GM23338 (cell line): Measurements from ENCODE around the gene SMC1A. TPM values are rescaled to one million over a fixed set of nuclear protein-coding genes. Genes with fewer than 3 reads are reported as not detected.
"Not testable (repeated sequence)": the region's sequence is repeated elsewhere in the genome, so short reads cannot be mapped to it uniquely, and the experiment has no call there.

Experiments
- ATAC-seq: fragments of 200-7000 bp; cut with Tn5 transposase; 3 replicates; pipeline ENCODE4 v1.9.1; 2020
- DNase-seq: peaks from one replicate; pipeline ENCODE4 v3.0.0-alpha.2; 2015; ENCODE audit warnings: low spot score
- H2AFZ ChIP-seq: fragments of 200-600 bp; sonication (generic); 2 replicates; pipeline ENCODE4 v1.8.0; 2016; ENCODE audit warnings: antibody characterized with exemption, mild to moderate bottlenecking, moderate library complexity
- H3F3A ChIP-seq: fragments of 200-600 bp; sonication (generic); replicated peaks from 2 replicates; pipeline ENCODE4 v1.8.0; 2017; ENCODE audit warnings: antibody characterized with exemption, mixed run types, low read depth
- H3K27ac ChIP-seq: fragments of 200-600 bp; sonication (generic); 2 replicates; pipeline ENCODE4 v1.6.1; 2016; ENCODE audit warnings: low read depth
- H3K27me3 ChIP-seq: fragments of 200-600 bp; sonication (generic); 2 replicates; pipeline ENCODE4 v1.8.0; 2016; ENCODE audit warnings: mild to moderate bottlenecking, mixed run types, moderate library complexity; ENCODE audit not compliant: insufficient read depth
- H3K36me3 ChIP-seq: fragments of 200-600 bp; sonication (generic); 2 replicates; pipeline ENCODE4 v1.8.0; 2016; ENCODE audit warnings: mild to moderate bottlenecking; ENCODE audit not compliant: insufficient read depth
- H3K4me1 ChIP-seq: fragments of 200-600 bp; sonication (generic); 2 replicates; pipeline ENCODE4 v1.8.0; 2016; ENCODE audit warnings: mild to moderate bottlenecking, moderate library complexity; ENCODE audit not compliant: insufficient read depth
- H3K4me2 ChIP-seq: fragments of 200-600 bp; sonication (generic); 2 replicates; pipeline ENCODE4 v1.7.1; 2017; ENCODE audit warnings: mixed run types
- H3K4me3 ChIP-seq: fragments of 200-600 bp; sonication (generic); 2 replicates; pipeline ENCODE4 v1.6.1; 2016; ENCODE audit warnings: mixed run types
- H3K79me2 ChIP-seq: fragments of 200-600 bp; sonication (generic); replicated peaks from 2 replicates; pipeline ENCODE4 v1.8.0; 2017; ENCODE audit warnings: mild to moderate bottlenecking; ENCODE audit not compliant: insufficient read depth
- H3K9me2 ChIP-seq: fragments of 200-600 bp; sonication (generic); 2 replicates; pipeline ENCODE4 v1.8.0; 2017; ENCODE audit not compliant: insufficient read depth
- H4K20me1 ChIP-seq: fragments of 200-600 bp; sonication (generic); replicated peaks from 2 replicates; pipeline ENCODE4 v1.8.0; 2017; ENCODE audit warnings: mild to moderate bottlenecking; ENCODE audit not compliant: insufficient read depth
- H3K27ac Mint-ChIP-seq: 2 replicates; pipeline ENCODE4 v1.8.0; 2020; ENCODE audit warnings: inconsistent platforms, mild to moderate bottlenecking, moderate library complexity, mixed read lengths
- H3K27me3 Mint-ChIP-seq: 3 replicates; pipeline ENCODE4 v1.8.0; 2022; ENCODE audit warnings: low read depth, mild to moderate bottlenecking, moderate library complexity, mixed read lengths, inconsistent platforms; ENCODE audit not compliant: insufficient read depth, poor library complexity
- H3K36me3 Mint-ChIP-seq: 3 replicates; pipeline ENCODE4 v1.8.0; 2021; ENCODE audit warnings: low read depth, mild to moderate bottlenecking, inconsistent platforms, moderate library complexity, mixed read lengths
- H3K4me1 Mint-ChIP-seq: 3 replicates; pipeline ENCODE4 v1.8.0; 2020; ENCODE audit warnings: mild to moderate bottlenecking, inconsistent platforms, mixed read lengths
- H3K4me3 Mint-ChIP-seq: 3 replicates; pipeline ENCODE4 v1.8.0; 2021; ENCODE audit warnings: moderate library complexity, mild to moderate bottlenecking, inconsistent platforms, mixed read lengths
- H3K9me3 Mint-ChIP-seq: 3 replicates; pipeline ENCODE4 v1.8.0; 2020; ENCODE audit warnings: moderate library complexity, mild to moderate bottlenecking, inconsistent platforms, mixed read lengths
- CREB1 ChIP-seq: fragments of 250-450 bp; sonication (Bioruptor Pico); IDR thresholded peaks from 2 replicates; pipeline ENCODE4 v1.5.0; 2020; ENCODE audit warnings: low read depth, mild to moderate bottlenecking, moderate library complexity
- ETS1 ChIP-seq: IDR thresholded peaks from 2 replicates; pipeline ENCODE4 v1.6.1; 2016; ENCODE audit warnings: antibody characterized with exemption
- EZH2 ChIP-seq: fragments of 200-600 bp; sonication (generic); IDR thresholded peaks from one replicate; pipeline ENCODE4 v1.8.0; 2017; ENCODE audit warnings: antibody characterized with exemption, mild to moderate bottlenecking, low read depth; ENCODE audit not compliant: unreplicated experiment
- EZH2phosphoT487 ChIP-seq: fragments of 200-600 bp; sonication (generic); IDR thresholded peaks from one replicate; pipeline ENCODE4 v1.8.1; 2018; ENCODE audit warnings: antibody characterized with exemption; ENCODE audit not compliant: unreplicated experiment
- JUNB ChIP-seq: IDR thresholded peaks from one replicate; pipeline ENCODE4 v1.6.1; 2016; ENCODE audit warnings: antibody characterized with exemption; ENCODE audit not compliant: unreplicated experiment
- NANOG ChIP-seq: IDR thresholded peaks from 2 replicates; pipeline ENCODE4 v1.6.1; 2016; ENCODE audit warnings: antibody characterized with exemption, borderline replicate concordance
- STAT1 ChIP-seq: IDR thresholded peaks from one replicate; pipeline ENCODE4 v1.6.1; 2016; ENCODE audit warnings: antibody characterized with exemption; ENCODE audit not compliant: unreplicated experiment
- ZNF114 ChIP-seq: fragments of 250-450 bp; sonication (Bioruptor Pico); IDR thresholded peaks from 2 replicates; pipeline ENCODE4 v1.5.0; 2020; ENCODE audit warnings: mild to moderate bottlenecking, moderate library complexity
- ZNF331 ChIP-seq: fragments of 250-450 bp; sonication (Bioruptor Pico); IDR thresholded peaks from 2 replicates; pipeline ENCODE4 v1.5.0; 2020; ENCODE audit warnings: low read depth, mild to moderate bottlenecking, moderate library complexity
- polyA plus RNA-seq: library from polyadenylated mRNA; unstranded; fragments of >200 nt; fragmentation: Nextera tagmentation; extraction: Ambion mirVana; gene quantifications from 2 replicates; pipeline ENCODE4 v1.2.1, GENCODE V29; 2016
- total RNA-seq: library from RNA; depleted of rRNA; stranded (reverse); fragments of >200 nt; shearing (Covaris generic); gene quantifications from 2 replicates; pipeline ENCODE4 v1.2.3, GENCODE V29; 2014
- TF ChIP-seq, protein P1 (sequence below), 2 experiments: fragments of 200-600 bp in 1 of 2; sonication (generic) in 1 of 2; conservative IDR thresholded peaks; 2 replicates each; pipeline versions ENCODE4 v1.5.1 to v1.6.1; 2016 to 2017; ENCODE audit warnings: antibody characterized with exemption in 2 of 2, low read depth in 2 of 2, mild to moderate bottlenecking in 2 of 2, moderate library complexity in 1 of 2

Gene SMC1A
- total and polyA plus RNA-seq, 2 experiments from 2014 or later: 63.3 to 69.0 TPM

- H3K79me2 ChIP-seq: peaks cover 55% of the 10 kb centered on the region
- no peak for TF ChIP-seq STAT1
- TF ChIP-seq ETS1: no peak
- TF ChIP-seq EZH2: no peak
- TF ChIP-seq JUNB: no peak
- no peak for TF ChIP-seq CREB1 (CRISPR knock-in tag)
- no peak for TF ChIP-seq ZNF331 (CRISPR knock-in tag)
- no peak for TF ChIP-seq EZH2phosphoT487
- no peak for TF ChIP-seq NANOG
- no peak for TF ChIP-seq ZNF114 (CRISPR knock-in tag)
- TF ChIP-seq, protein P1, sequence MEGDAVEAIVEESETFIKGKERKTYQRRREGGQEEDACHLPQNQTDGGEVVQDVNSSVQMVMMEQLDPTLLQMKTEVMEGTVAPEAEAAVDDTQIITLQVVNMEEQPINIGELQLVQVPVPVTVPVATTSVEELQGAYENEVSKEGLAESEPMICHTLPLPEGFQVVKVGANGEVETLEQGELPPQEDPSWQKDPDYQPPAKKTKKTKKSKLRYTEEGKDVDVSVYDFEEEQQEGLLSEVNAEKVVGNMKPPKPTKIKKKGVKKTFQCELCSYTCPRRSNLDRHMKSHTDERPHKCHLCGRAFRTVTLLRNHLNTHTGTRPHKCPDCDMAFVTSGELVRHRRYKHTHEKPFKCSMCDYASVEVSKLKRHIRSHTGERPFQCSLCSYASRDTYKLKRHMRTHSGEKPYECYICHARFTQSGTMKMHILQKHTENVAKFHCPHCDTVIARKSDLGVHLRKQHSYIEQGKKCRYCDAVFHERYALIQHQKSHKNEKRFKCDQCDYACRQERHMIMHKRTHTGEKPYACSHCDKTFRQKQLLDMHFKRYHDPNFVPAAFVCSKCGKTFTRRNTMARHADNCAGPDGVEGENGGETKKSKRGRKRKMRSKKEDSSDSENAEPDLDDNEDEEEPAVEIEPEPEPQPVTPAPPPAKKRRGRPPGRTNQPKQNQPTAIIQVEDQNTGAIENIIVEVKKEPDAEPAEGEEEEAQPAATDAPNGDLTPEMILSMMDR (conservative IDR thresholded peaks at IDR 0.05; ENCODE audit: low read depth in 2 of 2): no peak
- H3K36me3 Mint-ChIP-seq: peaks cover 13% of the 10 kb centered on the region; the same call in 1 of the 3 replicates
- peaks cover 12% of the 10 kb centered on the region for H3K4me1 Mint-ChIP-seq
- H3K4me3 Mint-ChIP-seq: peak overlapping the region; percentile 99
- no peaks in the 10 kb centered on the region for H3K9me2 ChIP-seq
- H3K4me3 ChIP-seq: peak overlapping the region; percentile 82
- H3K36me3 ChIP-seq: no peaks in the 10 kb centered on the region
- H3K27me3 Mint-ChIP-seq: peaks cover 4% of the 10 kb centered on the region
- peak overlapping the region; percentile 99 for H3K27ac Mint-ChIP-seq
- H3K4me1 ChIP-seq: peaks cover 5% of the 10 kb centered on the region; the same call in 1 of the 2 replicates
- H3K27me3 ChIP-seq: no peaks in the 10 kb centered on the region
- H3K9me3 Mint-ChIP-seq: no peaks in the 10 kb centered on the region
- H3K4me2 ChIP-seq: peak overlapping the region; percentile 79
- H3F3A ChIP-seq: no peaks in the 10 kb centered on the region
- peaks cover 11% of the 10 kb centered on the region for H4K20me1 ChIP-seq
- no peak overlapping the region for H3K27ac ChIP-seq
- H2AFZ ChIP-seq: no peak overlapping the region
- ATAC-seq (no peak), DNase-seq (no peak)
These were observed 1.3 kb downstream of the SMC1A start for GRCh38 chrX:53421125-53421524.

DNA sequence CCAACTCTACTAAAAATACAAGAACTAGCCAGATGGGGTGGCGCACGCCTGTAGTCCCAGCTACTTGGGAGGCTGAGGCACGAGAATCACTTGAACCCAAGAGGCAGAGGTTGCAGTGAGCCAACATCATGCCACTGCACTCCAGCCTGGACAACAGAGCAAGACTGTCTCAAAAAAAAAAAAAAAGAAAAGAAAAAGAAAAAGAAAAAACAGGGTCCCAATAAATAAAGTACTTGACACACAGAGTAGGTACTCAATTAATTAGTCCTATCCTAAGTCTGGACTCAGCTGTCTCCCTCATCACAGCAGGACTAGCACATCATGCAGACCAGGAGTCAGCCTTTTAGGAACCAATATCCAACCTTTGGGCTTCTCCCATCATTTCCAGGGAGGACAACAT lies 2.1 kb downstream of the SMC1A start:
- peaks cover 12% of the 10 kb centered on the region for H3K4me1 Mint-ChIP-seq
- H3K4me3 Mint-ChIP-seq: peak overlapping the region; percentile 99

More for the DNA sequence above, 2.1 kb downstream of the SMC1A start:
- not testable (repeated sequence) for H3K27ac Mint-ChIP-seq, H3K9me2 ChIP-seq, DNase-seq, H3K36me3 ChIP-seq, H3K27ac ChIP-seq, H3K4me3 ChIP-seq, H2AFZ ChIP-seq, ATAC-seq, H3K9me3 Mint-ChIP-seq, H3F3A ChIP-seq, H3K4me1 ChIP-seq, H3K27me3 Mint-ChIP-seq, H3K27me3 ChIP-seq
- Histone ChIP-seq H4K20me1 (peaks cover 11% of the 10 kb centered on the region), H3K4me2 (peak overlapping the region; percentile 79; the same call in 1 of the 2 replicates), H3K79me2 (peaks cover 55% of the 10 kb centered on the region)
- peaks cover 13% of the 10 kb centered on the region; the same call in 1 of the 3 replicates for H3K36me3 Mint-ChIP-seq
